ENCODE measurements around the gene GNAS. TPM values are rescaled to one million over a fixed set of nuclear protein-coding genes. Genes with fewer than 3 reads are reported as not detected.
A peak's percentile ranks its signal among the peaks of the same experiment; 100 is the strongest.
"Not testable (repeated sequence)": the region's sequence is repeated elsewhere in the genome, so short reads cannot be mapped to it uniquely, and the experiment has no call there.

The GNAS gene
- total RNA-seq, 1 donor from 2014 or later, result 203 TPM

GRCh38 chr20:58828136-58828535 is 24.4 kb upstream of the GNAS start:
- no peak for DNase-seq (ENCODE audit: low read depth in 2 of 2)

GRCh38 chr20:58828804-58829203 is 23.7 kb upstream of the GNAS start:
- DNase-seq (ENCODE audit: low read depth in 2 of 2), result not testable (repeated sequence)

- no peak for DNase-seq (ENCODE audit: low read depth in 2 of 2)
Measured at GRCh38 chr20:58829531-58829941, 23.0 kb upstream of the GNAS start.

- no peak for DNase-seq (ENCODE audit: low read depth in 2 of 2)
Measured at GRCh38 chr20:58832457-58832856, 20.1 kb upstream of the GNAS start.

GRCh38 chr20:58833921-58834320 is 18.6 kb upstream of the GNAS start:
- no peak for DNase-seq (ENCODE audit: low read depth in 2 of 2)

GRCh38 chr20:58835231-58835630 is 17.3 kb upstream of the GNAS start:
- no peak for DNase-seq (ENCODE audit: low read depth in 2 of 2)

GRCh38 chr20:58836616-58837204 is 15.8 kb upstream of the GNAS start:
- no peak for DNase-seq (ENCODE audit: low read depth in 2 of 2)

- DNase-seq (ENCODE audit: low read depth in 2 of 2), result no peak
Measured at GRCh38 chr20:58837717-58838116, 14.8 kb upstream of the GNAS start.

GRCh38 chr20:58838174-58838573 is 14.3 kb upstream of the GNAS start:
- no peak for DNase-seq (ENCODE audit: low read depth in 2 of 2)

GRCh38 chr20:58839474-58839874 is 13.0 kb upstream of the GNAS start:
- DNase-seq (ENCODE audit: low read depth in 2 of 2), result peak; percentile 5 to 41

GRCh38 chr20:58839991-58840747 is 12.3 kb upstream of the GNAS start:
- DNase-seq (ENCODE audit: low read depth in 2 of 2), result no peak

GRCh38 chr20:58840816-58841538 is 11.5 kb upstream of the GNAS start:
- DNase-seq (ENCODE audit: low read depth in 2 of 2), result no peak

- DNase-seq (ENCODE audit: low read depth in 2 of 2), result no peak
Measured at GRCh38 chr20:58841539-58842264, 10.8 kb upstream of the GNAS start.

GRCh38 chr20:58842276-58842675 is 10.2 kb upstream of the GNAS start:
- no peak for DNase-seq (ENCODE audit: low read depth in 2 of 2)

- no peak for DNase-seq (ENCODE audit: low read depth in 2 of 2)
Measured at GRCh38 chr20:58843128-58843556, 9.4 kb upstream of the GNAS start.

- DNase-seq (ENCODE audit: low read depth in 2 of 2), result no peak
Measured at GRCh38 chr20:58845706-58846105, 6.8 kb upstream of the GNAS start.

- no peak for DNase-seq (ENCODE audit: low read depth in 2 of 2)
Measured at GRCh38 chr20:58847463-58847862, 5.1 kb upstream of the GNAS start.

GRCh38 chr20:58850693-58851174 is 1.8 kb upstream of the GNAS start, which contains the start of gene GNAS-AS1:
Gene GNAS-AS1 (minus strand): TSS chr20:58850902.
- peak in 1 of 2 donors; percentile 22 for DNase-seq (ENCODE audit: low read depth in 2 of 2)

- DNase-seq (ENCODE audit: low read depth in 2 of 2), result no peak
Measured at GRCh38 chr20:58851221-58851968, 1.1 kb upstream of the GNAS start.

- DNase-seq (ENCODE audit: low read depth in 2 of 2), result no peak
Measured at GRCh38 chr20:58851969-58852458, 502 bp upstream of the GNAS start.

- no peak for DNase-seq (ENCODE audit: low read depth in 2 of 2)
Measured at GRCh38 chr20:58853466-58853865, 950 bp downstream of the GNAS start.
